IMR-90 (cell line): Measurements from ENCODE around the gene CRY2. TPM values are rescaled to one million over a fixed set of nuclear protein-coding genes. Genes with fewer than 3 reads are reported as not detected.

ENCODE experiments used
- ATAC-seq: fragments of 200-7000 bp; cut with Tn5 transposase; 2 replicates; pipeline ENCODE4 v1.9.1; 2020; ENCODE audit warnings: low read depth, mild to moderate bottlenecking, moderate library complexity
- BruUV-seq: library from RNA; stranded (reverse); fragments of 400-500 nt; replicated peaks from 2 replicates; lab custom pipeline; 2021; lab: Mats Ljungman, UMichigan
- CTCF ChIA-PET: fragments of 300-600 bp; formaldehyde crosslinking; extraction: SDS; loops from one replicate; lab custom pipeline; 2021; ENCODE audit warnings: antibody characterized with exemption; lab: Yijun Ruan, JAX
- POLR2A ChIA-PET: fragments of 300-600 bp; sonication (Branson Sonifier 250); formaldehyde crosslinking; loops from one replicate; lab custom pipeline; 2022; ENCODE audit warnings: antibody characterized with exemption; ENCODE audit not compliant: unreplicated experiment; lab: Charles Lee
- DNase-seq: peaks from one replicate; pipeline ENCODE4 v3.0.0; 2013
- H2AFZ ChIP-seq: replicated peaks from 2 replicates; pipeline ENCODE3; 2013; ENCODE audit warnings: low read length, mild to moderate bottlenecking; ENCODE audit not compliant: poor library complexity
- H2AK5ac ChIP-seq: 2 replicates; pipeline ENCODE4 v1.6.1; 2013; ENCODE audit warnings: low read depth, low read length, inconsistent platforms
- H2AK9ac ChIP-seq: replicated peaks from 2 replicates; pipeline ENCODE3; 2013; ENCODE audit warnings: mild to moderate bottlenecking, low read depth, low read length, moderate library complexity; ENCODE audit not compliant: poor library complexity
- H2BK120ac ChIP-seq: 2 replicates; pipeline ENCODE4 v1.6.1; 2013; ENCODE audit warnings: low read depth, low read length, inconsistent platforms
- H2BK15ac ChIP-seq: 3 replicates; pipeline ENCODE4 v1.6.1; 2013; ENCODE audit warnings: low read depth, low read length, inconsistent platforms
- H2BK20ac ChIP-seq: 2 replicates; pipeline ENCODE4 v1.6.1; 2013; ENCODE audit warnings: low read depth, mild to moderate bottlenecking, inconsistent platforms, low read length, moderate library complexity
- H2BK5ac ChIP-seq: 2 replicates; pipeline ENCODE4 v1.6.1; 2013; ENCODE audit warnings: mild to moderate bottlenecking, low read depth, low read length, inconsistent platforms; ENCODE audit not compliant: poor library complexity, severe bottlenecking
- H3K14ac ChIP-seq: replicated peaks from 2 replicates; pipeline ENCODE4 v1.6.1; 2013; ENCODE audit warnings: low read depth, low read length, inconsistent platforms
- H3K18ac ChIP-seq: 2 replicates; pipeline ENCODE4 v1.6.1; 2013; ENCODE audit warnings: low read depth, low read length, control low read depth
- H3K23ac ChIP-seq: 2 replicates; pipeline ENCODE4 v1.6.1; 2013; ENCODE audit warnings: low read depth, low read length, inconsistent platforms
- H3K27ac ChIP-seq: 2 replicates; pipeline ENCODE4 v1.5.1; 2013; ENCODE audit warnings: mild to moderate bottlenecking, control low read depth, low read length; ENCODE audit not compliant: insufficient read depth
- H3K27me3 ChIP-seq: 2 replicates; pipeline ENCODE4 v1.6.1; 2013; ENCODE audit warnings: low read length; ENCODE audit not compliant: control insufficient read depth, insufficient read depth
- H3K36me3 ChIP-seq: 2 replicates; pipeline ENCODE4 v1.6.1; 2013; ENCODE audit warnings: low read length, mixed read lengths; ENCODE audit not compliant: control insufficient read depth, insufficient read depth
- H3K4ac ChIP-seq: 2 replicates; pipeline ENCODE4 v1.6.1; 2013; ENCODE audit warnings: low read depth, low read length, inconsistent platforms
- H3K4me1 ChIP-seq: 2 replicates; pipeline ENCODE4 v1.6.1; 2013; ENCODE audit warnings: low read length, mixed read lengths; ENCODE audit not compliant: control insufficient read depth, insufficient read depth
- H3K4me2 ChIP-seq: 2 replicates; pipeline ENCODE4 v1.6.1; 2013; ENCODE audit warnings: low read depth, mild to moderate bottlenecking, control low read depth, low read length, moderate library complexity
- H3K4me3 ChIP-seq: 2 replicates; pipeline ENCODE4 v1.5.1; 2013; ENCODE audit warnings: low read depth, mild to moderate bottlenecking, control low read depth, low read length, moderate library complexity; ENCODE audit not compliant: insufficient read depth
- H3K56ac ChIP-seq: 2 replicates; pipeline ENCODE4 v1.6.1; 2013; ENCODE audit warnings: low read length, inconsistent platforms; ENCODE audit not compliant: insufficient read depth; ENCODE audit errors: extremely low read depth
- H3K79me1 ChIP-seq, 2 experiments: 2 replicates each; pipeline ENCODE4 v1.6.1; 2013; ENCODE audit warnings: low read length in 2 of 2, inconsistent platforms in 1 of 2, low read depth in 1 of 2
- H3K9ac ChIP-seq: 2 replicates; pipeline ENCODE4 v1.6.1; 2013; ENCODE audit warnings: low read depth, low read length, control low read depth
- H3K9me1 ChIP-seq: 2 replicates; pipeline ENCODE4 v1.6.1; 2013; ENCODE audit warnings: low read length, inconsistent platforms; ENCODE audit not compliant: insufficient read depth
- H3K9me3 ChIP-seq: 2 replicates; pipeline ENCODE4 v1.6.1; 2013; ENCODE audit warnings: low read length; ENCODE audit not compliant: control insufficient read depth, insufficient read depth
- H4K20me1 ChIP-seq: 2 replicates; pipeline ENCODE4 v1.6.1; 2013; ENCODE audit warnings: low read length, inconsistent platforms; ENCODE audit not compliant: insufficient read depth
- H4K5ac ChIP-seq: 2 replicates; pipeline ENCODE4 v1.6.1; 2013; ENCODE audit warnings: mild to moderate bottlenecking, low read depth, low read length, control low read depth
- H4K8ac ChIP-seq, 2 experiments: 2 replicates each; pipeline ENCODE4 v1.6.1; 2013; ENCODE audit warnings: low read depth in 2 of 2, low read length in 2 of 2, control low read depth in 1 of 2, inconsistent platforms in 1 of 2
- H4K91ac ChIP-seq: 2 replicates; pipeline ENCODE4 v1.6.1; 2013; ENCODE audit warnings: low read depth, low read length, inconsistent platforms; ENCODE audit not compliant: insufficient read depth
- BHLHE40 ChIP-seq: fragments of 150-350 bp; IDR thresholded peaks from 2 replicates; pipeline ENCODE4 v1.6.1; 2016; ENCODE audit warnings: mild to moderate bottlenecking, low read depth, low read length
- CHD1 ChIP-seq: IDR thresholded peaks from 2 replicates; pipeline ENCODE4 v1.6.1; 2012; ENCODE audit warnings: low read depth, low read length, improper control_type of control experiment
- CTCF ChIP-seq: conservative IDR thresholded peaks from 2 replicates; pipeline ENCODE4 v1.5.1; 2012; ENCODE audit warnings: mild to moderate bottlenecking, low read depth, low read length, improper control_type of control experiment
- FOS ChIP-seq: fragments of 150-350 bp; IDR thresholded peaks from 2 replicates; pipeline ENCODE4 v1.6.1; 2016; ENCODE audit warnings: low read depth, low read length
- MAZ ChIP-seq: IDR thresholded peaks from 2 replicates; pipeline ENCODE4 v1.6.1; 2012; ENCODE audit warnings: low read depth, mild to moderate bottlenecking, low read length, improper control_type of control experiment, moderate library complexity, borderline replicate concordance
- POLR2A ChIP-seq: IDR thresholded peaks from 2 replicates; pipeline ENCODE4 v1.6.1; 2012; ENCODE audit warnings: mild to moderate bottlenecking, low read depth, low read length
- WGBS, 2 experiments: methylation state at CpG; one replicate each; pipeline versions ENCODE4 v1.1.5 to v1.1.7; 2013; ENCODE audit warnings: missing lambda C conversion rate in 2 of 2; ENCODE audit not compliant: insufficient read length in 1 of 2; ENCODE audit errors: extremely low coverage in 2 of 2; 5-methylcytosine and 5-hydroxymethylcytosine counted together
- dilution Hi-C: fragments of 300-500 bp; cut with HindIII; formaldehyde crosslinking; loops from one replicate; pipeline ENCODE4 v1.14.3; 2018; ENCODE audit warnings: low sequenced_read_pairs; ENCODE audit not compliant: unreplicated experiment
- in situ Hi-C: fragments of 300-500 bp; cut with MboI; formaldehyde crosslinking; loops from 3 replicates; pipeline ENCODE4 v1.14.3; 2019; ENCODE audit warnings: low sequenced_read_pairs, inconsistent platforms, mixed read lengths
- intact Hi-C: fragments of 100-400 bp; cut with micrococcal nuclease; formaldehyde crosslinking; loops from 2 replicates; pipeline ENCODE4 v1.10.0; 2022
- polyA plus RNA-seq, 3 experiments: library from polyadenylated mRNA; depleted of rRNA; stranded (reverse); fragments of >200 nt; gene quantifications; 2 replicates each; pipeline ENCODE4 v1.2.3, GENCODE V29; 2012; ENCODE audit warnings: low replicate concordance in 1 of 3
- total RNA-seq: library from RNA; depleted of rRNA; stranded (reverse); fragments of >200 nt; gene quantifications from 2 replicates; pipeline ENCODE4 v1.2.3, GENCODE V29; 2012

The CRY2 gene
- total and polyA plus RNA-seq, 2 of the 4 experiments (the other 2 are of a cell fraction): 12.2 to 13.1 TPM

GRCh38 chr11:45919806-45920530, 72.7 kb downstream of the CRY2 start:
- no peak for DNase-seq

More at GRCh38 chr11:45919806-45920530, 72.7 kb downstream of the CRY2 start:
- no peak for ATAC-seq
- 40% methylated on average over 1 of the region's 13 CpGs; no CpG with 5 or more reads in 1 of the 2 experiments for WGBS, 2 experiments
- ChIA-PET CTCF (no interaction called here), POLR2A (interaction anchor here (0.6 kb wide), 1 partner anchor 108 kb away, joined by 3 read pairs; no protein-coding TSS in a partner anchor)
- no peaks in the 10 kb centered on the region for H3K9me3 ChIP-seq
- H3K4ac ChIP-seq: no peak overlapping the region
- BruUV-seq: no TSS peak
- intact Hi-C loops: no loop called here
- H3K4me1 ChIP-seq: no peaks in the 10 kb centered on the region
- H2AFZ ChIP-seq: no peak overlapping the region
- H3K18ac ChIP-seq: no peak overlapping the region
- H4K20me1 ChIP-seq: peaks cover 3% of the 10 kb centered on the region
- no peak overlapping the region for H2BK20ac ChIP-seq
- H4K91ac ChIP-seq: no peak overlapping the region
- in situ Hi-C loops: no loop called here
- no peak overlapping the region for H3K9ac ChIP-seq
- peaks cover 35% of the 10 kb centered on the region for H3K27me3 ChIP-seq
- no peak overlapping the region for H2BK120ac ChIP-seq
- no peak for TF ChIP-seq CTCF
- TF ChIP-seq FOS: no peak
- TF ChIP-seq CHD1: no peak
- no peak for TF ChIP-seq POLR2A
- no peak for TF ChIP-seq MAZ
- TF ChIP-seq BHLHE40: no peak
- no peak overlapping the region for H2AK9ac ChIP-seq
- no peak overlapping the region for H3K56ac ChIP-seq
- peaks cover 18 to 25% of the 10 kb centered on the region in 2 experiments for H3K79me1 ChIP-seq
- H3K4me2 ChIP-seq: no peak overlapping the region
- H2BK5ac ChIP-seq: no peak overlapping the region
- H3K4me3 ChIP-seq: no peak overlapping the region
- no peak overlapping the region for H4K5ac ChIP-seq
- H3K14ac ChIP-seq: no peak overlapping the region
- no peak overlapping the region for H3K23ac ChIP-seq
- 0 out of 2 replicates have a peak, but pooled peaks cover 8% of the 10 kb centered on the region for H3K9me1 ChIP-seq
- no peak overlapping the region for H4K8ac ChIP-seq
- H3K36me3 ChIP-seq: peaks cover 10% of the 10 kb centered on the region
- no peak overlapping the region for H2AK5ac ChIP-seq
- dilution Hi-C loops: no loop called here
- H3K27ac ChIP-seq: no peak overlapping the region
- H2BK15ac ChIP-seq: no peak overlapping the region
